GM19468 (cell line): ENCODE data around the gene PNPLA8.
"Not testable (repeated sequence)": the region's sequence is repeated elsewhere in the genome, so short reads cannot be mapped to it uniquely, and the experiment has no call there.

Experiments
- ATAC-seq: cut with Tn5 transposase; IDR thresholded peaks from one replicate; pipeline ENCODE4 v1.9.1; 2021; ENCODE audit warnings: mild to moderate bottlenecking, moderate library complexity, moderate number of reproducible peaks; ENCODE audit not compliant: unreplicated experiment; ENCODE audit errors: extremely low read depth

The PNPLA8 gene, protein sequence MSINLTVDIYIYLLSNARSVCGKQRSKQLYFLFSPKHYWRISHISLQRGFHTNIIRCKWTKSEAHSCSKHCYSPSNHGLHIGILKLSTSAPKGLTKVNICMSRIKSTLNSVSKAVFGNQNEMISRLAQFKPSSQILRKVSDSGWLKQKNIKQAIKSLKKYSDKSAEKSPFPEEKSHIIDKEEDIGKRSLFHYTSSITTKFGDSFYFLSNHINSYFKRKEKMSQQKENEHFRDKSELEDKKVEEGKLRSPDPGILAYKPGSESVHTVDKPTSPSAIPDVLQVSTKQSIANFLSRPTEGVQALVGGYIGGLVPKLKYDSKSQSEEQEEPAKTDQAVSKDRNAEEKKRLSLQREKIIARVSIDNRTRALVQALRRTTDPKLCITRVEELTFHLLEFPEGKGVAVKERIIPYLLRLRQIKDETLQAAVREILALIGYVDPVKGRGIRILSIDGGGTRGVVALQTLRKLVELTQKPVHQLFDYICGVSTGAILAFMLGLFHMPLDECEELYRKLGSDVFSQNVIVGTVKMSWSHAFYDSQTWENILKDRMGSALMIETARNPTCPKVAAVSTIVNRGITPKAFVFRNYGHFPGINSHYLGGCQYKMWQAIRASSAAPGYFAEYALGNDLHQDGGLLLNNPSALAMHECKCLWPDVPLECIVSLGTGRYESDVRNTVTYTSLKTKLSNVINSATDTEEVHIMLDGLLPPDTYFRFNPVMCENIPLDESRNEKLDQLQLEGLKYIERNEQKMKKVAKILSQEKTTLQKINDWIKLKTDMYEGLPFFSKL

GRCh38 chr7:108525985-108526767 lies at the start of gene PNPLA8:
PNPLA8 (minus strand) TSS chr7:108526135; CDS start chr7:108515491, 10,644 bp downstream.
- peak; percentile 95 for ATAC-seq

DNA sequence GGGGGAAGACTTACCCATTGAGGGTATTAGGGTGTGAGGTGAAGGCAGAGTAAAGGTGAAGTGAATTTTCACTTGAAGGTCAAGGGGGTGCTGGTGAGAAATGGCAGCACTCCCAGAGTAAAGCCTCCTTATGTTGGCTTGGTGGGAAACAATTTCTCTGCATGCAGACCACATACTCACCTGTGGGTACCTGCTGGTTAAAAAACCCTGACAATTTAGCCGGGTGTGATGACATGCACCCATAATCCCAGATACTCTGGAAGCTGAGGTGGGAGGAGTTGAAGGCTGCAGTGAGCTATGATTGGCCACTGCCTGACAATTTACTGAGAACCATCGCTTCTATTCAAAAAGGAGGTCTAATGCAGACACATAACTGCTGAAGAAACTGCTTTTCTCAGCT lies 49.2 kb upstream of the PNPLA8 start:
- no peak for ATAC-seq

DNA sequence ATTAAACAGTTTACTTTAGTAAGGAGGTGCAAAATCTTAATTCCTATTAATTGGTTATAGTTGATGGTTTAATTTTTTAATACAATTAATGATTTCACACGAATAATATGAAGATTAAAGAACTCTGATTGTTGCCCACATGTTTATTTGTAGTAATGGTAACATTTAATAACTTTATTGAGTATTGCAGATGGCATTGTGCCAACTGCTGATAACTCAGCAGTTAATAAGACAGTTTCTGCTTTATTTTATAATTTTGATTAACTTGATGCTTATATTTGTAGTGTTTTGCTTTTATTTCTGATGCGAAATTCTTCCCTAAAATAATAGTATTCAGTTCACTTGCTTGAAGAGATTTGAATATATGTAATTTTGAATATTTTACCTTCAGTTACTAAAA lies 46.5 kb upstream of the PNPLA8 start:
- ATAC-seq, result no peak

DNA sequence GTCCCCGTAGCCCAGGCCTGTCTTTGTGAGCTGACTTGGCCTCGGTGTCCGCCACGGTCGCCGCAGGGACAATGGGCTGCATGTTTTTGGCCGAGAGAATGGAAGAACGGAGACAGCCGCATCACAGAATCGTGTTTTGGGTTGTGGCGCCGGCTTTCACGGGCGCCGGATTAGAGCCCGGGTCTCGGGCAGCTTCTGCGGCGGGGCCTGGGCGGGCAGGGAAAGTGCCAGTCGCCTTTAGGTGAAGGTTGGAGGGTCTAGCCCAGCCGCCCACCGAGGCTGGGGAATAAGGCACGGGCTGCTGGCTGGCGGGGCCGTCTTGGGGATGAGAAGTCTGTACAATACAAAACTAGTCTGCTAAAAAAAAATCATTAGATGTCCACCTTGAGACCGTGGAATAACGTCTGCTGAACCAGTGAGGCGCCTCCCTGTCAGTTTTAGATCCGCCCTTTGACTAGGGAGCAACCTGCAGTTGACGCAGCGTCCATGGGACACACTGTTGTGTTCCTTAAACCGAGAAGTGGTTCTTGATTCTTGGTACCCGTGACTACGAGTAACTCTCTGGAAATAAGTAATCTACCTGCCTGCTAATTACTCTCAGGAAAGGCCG lies 44.3 kb upstream of the PNPLA8 start:
- ATAC-seq, result no peak

DNA sequence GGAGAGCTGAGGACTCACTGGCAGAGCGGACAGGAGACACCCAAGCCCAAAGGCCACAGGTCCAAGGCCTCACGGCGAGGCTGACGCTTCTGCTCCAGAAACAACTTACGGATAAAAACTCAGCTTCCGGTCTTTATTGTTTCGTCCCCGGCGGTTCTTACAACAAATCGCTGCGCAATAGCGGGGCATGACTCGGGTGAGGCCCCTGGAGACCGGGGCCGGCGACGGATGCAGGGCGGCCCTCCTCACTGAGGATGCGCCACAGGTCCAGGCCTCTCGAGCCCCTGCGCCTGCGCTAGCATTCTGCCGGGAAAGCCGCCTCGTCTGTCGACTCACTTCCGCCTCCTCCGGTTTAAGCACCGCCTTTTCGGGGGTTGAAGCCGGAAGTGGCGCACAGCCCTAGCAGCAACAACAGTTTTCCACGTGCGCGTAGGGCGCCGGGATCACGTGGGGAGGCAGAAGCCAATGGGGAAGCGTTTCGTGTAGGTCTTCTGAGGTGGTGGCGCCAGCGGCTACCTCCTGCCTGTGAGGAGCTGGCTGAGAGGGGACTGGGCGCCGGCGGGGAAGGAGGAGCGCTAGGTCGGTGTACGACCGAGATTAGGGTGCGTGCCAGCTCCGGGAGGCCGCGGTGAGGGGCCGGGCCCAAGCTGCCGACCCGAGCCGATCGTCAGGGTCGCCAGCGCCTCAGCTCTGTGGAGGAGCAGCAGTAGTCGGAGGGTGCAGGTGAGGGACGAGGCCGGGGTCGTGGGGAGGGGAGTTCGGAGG lies 43.6 kb upstream of the PNPLA8 start, which contains the start of the genes DNAJB9 and THAP5:
Gene DNAJB9, plus strand, starts transcription at position 494 of the 765 bp plus-strand sequence. CDS start 1,853 bp downstream, outside the sequence.
Gene THAP5, minus strand, starts transcription at position 326 of the 765 bp plus-strand sequence. Its CDS starts 137 bp downstream, at position 189.
- peak; percentile 96 for ATAC-seq

DNA sequence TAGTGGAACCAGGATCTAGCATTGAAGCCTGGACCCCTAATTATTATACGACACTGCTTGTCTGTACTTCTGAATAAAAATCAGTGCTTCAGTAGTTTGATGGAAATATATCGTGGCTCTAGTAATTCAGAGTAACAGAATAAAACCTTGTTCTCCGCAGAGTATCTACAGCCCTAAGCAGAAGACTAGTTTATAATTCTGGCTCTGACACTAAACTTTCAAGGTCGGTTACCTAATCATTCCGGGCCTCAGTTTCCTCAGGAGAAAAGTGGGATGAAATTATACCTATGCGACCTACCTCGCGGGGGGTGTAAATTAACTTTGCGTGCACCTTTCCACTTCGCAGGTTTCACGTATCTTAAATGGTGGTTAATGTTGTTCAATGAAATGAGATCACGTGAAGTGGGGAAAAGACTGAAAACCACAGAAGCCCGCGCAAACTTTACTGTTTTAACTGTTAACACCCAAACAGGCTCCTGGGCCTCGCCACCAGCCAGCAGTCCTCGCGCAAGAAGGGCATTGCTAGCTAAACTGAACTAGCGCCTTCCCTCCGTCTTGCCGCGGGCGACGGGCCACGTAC lies 43.0 kb upstream of the PNPLA8 start:
- ATAC-seq, result no peak

DNA sequence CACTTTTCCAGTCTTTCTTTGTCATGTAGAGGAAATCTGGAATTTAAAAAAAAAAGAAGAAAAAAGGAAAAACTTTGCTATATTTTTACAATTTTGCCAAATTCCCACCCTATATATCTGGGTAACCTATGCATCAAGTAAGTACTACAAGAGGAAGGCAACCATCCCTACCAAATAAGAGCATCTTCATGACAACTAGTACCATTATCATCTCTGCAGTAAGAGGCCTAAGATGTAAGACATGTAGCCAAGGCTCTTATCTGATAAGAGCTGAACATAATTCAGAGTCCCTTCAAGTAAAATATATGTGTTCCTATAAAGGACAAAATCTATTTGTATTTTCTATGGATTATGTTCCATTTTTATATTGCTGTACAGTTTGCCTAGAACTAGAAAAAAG lies 40.1 kb upstream of the PNPLA8 start:
- ATAC-seq, result no peak

- ATAC-seq, result no peak
These were observed 35.2 kb upstream of the PNPLA8 start for GRCh38 chr7:108561047-108561619.

DNA sequence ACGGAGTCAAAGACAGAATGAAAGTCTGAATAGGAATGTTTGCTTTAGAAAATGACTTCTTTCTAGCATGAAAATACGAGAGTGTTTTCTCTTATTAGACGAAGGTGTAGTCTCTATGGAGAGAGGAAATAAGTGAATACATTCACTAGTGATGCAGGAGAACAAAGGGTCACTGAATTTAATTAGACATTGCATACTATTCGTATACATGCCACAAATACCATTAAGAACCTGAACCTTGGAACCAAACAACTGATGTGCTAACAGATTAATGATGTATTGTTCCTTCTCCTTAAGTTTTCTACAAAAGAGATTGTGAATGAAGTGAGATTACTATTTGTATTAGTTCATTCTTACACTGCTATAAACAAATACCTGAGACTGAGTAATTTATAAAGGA lies 33.3 kb upstream of the PNPLA8 start:
- ATAC-seq, result no peak

- no peak for ATAC-seq
These were observed 31.7 kb upstream of the PNPLA8 start for GRCh38 chr7:108557617-108558016.

- no peak for ATAC-seq
These were observed 31.3 kb upstream of the PNPLA8 start for GRCh38 chr7:108557191-108557590.

- not testable (repeated sequence) for ATAC-seq
These were observed 30.7 kb upstream of the PNPLA8 start for GRCh38 chr7:108556665-108557064.

DNA sequence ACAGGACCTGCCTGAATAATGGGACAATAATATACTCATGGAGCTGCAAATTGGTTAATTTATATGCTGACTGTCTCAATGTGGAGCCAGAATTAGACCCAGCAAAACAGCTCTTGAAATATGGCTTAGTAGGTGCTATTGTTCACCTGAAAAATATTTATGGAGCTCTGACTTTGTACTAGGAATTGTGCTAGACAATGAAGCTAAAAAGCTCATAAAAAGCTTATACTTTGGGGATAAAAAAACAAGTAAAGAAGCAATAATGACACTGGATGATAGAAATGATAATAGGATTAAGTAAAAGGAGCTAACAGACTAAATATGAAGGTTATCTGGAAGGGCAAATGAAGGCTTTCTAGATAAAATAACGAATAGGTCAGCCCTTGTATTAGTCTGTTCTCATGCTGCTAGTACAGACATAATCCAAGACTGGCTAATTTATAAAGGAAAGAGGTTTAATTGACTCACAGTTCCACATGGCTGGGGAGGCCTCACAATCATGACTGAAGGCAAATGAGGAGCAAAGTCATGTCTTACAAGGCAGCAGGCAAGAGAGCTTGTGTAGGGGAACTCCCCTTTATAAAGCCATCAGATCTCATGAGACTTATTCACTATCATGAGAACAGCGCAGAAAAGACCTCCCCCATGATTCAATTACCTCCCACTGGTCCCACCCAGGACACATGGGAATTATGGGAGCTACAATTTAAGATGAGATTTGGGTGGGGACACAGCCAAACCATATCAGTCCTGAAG lies 22.4 kb upstream of the PNPLA8 start:
- ATAC-seq, result not testable (repeated sequence)

- ATAC-seq, result no peak
These were observed 15.5 kb upstream of the PNPLA8 start for GRCh38 chr7:108541478-108541877.

GRCh38 chr7:108538685-108539084 lies 12.8 kb upstream of the PNPLA8 start:
- ATAC-seq, result not testable (repeated sequence)

GRCh38 chr7:108538236-108538635 lies 12.3 kb upstream of the PNPLA8 start:
- not testable (repeated sequence) for ATAC-seq

DNA sequence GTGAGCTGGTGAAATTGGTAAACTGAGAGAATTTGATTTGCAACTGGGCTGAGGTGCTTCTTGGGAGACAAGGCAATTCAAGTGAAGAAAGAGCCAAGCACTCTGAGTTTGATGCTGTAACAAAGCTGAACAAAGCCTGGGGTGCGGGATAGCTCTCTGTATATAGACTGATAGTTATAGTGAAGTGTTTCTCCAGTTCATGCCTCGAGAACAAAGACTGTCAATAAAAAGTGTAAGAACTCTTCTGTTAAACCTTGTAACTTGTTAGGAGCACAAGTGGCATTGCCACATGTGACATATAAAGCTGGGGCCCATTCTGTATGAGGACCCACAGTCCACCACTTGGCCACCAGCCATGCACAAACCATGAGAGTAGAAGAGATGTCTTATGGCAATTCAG lies 11.3 kb upstream of the PNPLA8 start:
- no peak for ATAC-seq

DNA sequence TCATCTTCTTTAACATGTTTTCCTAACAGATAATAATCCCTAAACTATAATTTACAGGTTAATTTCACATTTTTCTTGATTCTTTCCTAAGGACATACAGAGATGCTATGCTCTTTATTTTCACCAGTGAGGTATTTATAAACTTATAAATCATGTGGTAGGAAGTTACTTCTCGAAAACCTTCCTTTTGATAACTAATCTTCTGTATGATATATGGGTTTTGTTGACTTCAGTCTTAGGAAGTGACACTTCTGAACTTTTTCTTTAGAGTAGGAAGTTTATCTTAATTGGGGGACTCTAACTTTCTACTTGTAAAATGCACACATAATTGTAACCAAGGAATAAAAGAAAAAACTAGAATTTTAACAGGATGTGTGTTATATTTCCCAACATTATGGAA lies 9.8 kb upstream of the PNPLA8 start:
- ATAC-seq, result no peak
